Erythroblast (primary cell): Measurements from ENCODE around the gene SPG21.

ENCODE experiments used
- DNase-seq, 2 experiments: peaks; one replicate each; lab custom pipeline; 2025; lab: John Stamatoyannopoulos, UW
- GATA1 ChIP-seq: IDR thresholded peaks from 2 replicates; pipeline ENCODE4 v1.6.1; 2011; ENCODE audit warnings: low read depth, mild to moderate bottlenecking, control low read depth, low read length, moderate library complexity
- POLR2A ChIP-seq: IDR thresholded peaks from 2 replicates; pipeline ENCODE4 v1.6.1; 2011; ENCODE audit warnings: mild to moderate bottlenecking, low read length

SPG21 gene

DNA sequence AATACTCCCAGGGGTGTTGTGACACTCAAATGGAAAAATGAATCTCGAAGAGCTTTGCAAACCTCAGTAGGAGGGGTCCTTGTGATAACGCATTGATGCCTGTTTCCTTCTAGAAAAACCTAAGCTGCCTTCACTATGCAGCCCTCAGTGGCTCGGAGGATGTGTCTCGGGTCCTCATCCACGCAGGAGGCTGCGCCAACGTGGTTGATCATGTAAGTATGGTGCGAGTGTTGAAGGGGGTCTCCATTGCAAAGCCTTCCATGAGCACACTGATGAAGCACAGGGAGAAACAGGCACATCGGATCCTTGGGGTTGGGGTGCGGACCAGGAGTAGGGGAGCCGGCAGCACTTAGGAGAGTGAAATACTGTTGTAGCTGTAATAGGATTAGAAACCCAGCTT lies 55.7 kb downstream of the SPG21 start:
- TF ChIP-seq POLR2A (no peak), GATA1 (no peak)
- no peak for DNase-seq

DNA sequence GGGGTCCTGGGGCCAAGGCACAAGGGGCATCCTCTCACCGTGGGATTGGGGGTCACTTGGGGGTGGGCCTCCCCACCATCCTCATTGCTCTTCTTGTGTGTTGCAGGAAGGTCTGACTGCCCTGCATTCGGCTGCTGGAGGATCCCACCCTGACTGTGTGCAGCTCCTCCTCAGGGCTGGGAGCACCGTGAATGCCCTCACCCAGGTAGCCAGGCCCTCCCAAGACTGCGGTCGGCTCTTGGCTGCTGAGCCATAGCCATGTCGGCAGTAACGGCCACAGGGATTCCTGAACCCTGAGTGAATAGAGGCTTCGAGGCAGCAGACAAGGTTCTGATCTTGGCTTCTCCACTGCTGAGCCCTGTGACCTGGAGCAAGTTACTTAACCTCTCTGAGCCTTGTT lies 58.3 kb downstream of the SPG21 start:
- DNase-seq: no peak

DNA sequence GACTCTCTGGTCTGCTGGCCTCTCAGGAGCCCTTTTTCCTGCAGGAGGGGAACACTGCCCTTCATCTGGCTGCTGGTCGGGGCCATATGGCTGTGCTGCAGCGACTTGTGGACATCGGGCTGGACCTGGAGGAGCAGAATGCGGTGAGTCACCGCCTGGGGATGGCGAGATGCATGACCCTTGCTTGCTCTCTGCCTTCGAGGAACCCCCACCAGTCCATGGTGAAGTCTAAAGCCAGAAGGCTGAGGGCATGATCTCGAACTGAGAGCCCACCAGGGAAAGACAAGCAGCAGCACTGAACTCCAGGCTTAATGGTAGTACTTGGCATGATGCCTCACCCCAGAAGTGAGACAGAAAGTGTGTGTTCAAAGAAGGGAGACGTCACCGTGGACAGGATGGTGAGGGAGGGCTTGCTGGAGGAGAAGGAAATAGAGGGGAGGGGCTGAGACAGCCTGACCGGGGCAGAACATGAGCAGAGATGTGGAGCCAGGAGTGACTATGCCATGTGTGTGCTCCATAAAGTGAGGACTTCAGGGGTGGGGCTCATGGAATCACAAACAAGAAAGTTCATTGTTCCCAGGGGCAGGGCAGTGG lies 58.8 kb downstream of the SPG21 start:
- TF ChIP-seq POLR2A: no peak
- DNase-seq: no peak

More for the DNA sequence above, 58.3 kb downstream of the SPG21 start:
- no peak for TF ChIP-seq POLR2A

DNA sequence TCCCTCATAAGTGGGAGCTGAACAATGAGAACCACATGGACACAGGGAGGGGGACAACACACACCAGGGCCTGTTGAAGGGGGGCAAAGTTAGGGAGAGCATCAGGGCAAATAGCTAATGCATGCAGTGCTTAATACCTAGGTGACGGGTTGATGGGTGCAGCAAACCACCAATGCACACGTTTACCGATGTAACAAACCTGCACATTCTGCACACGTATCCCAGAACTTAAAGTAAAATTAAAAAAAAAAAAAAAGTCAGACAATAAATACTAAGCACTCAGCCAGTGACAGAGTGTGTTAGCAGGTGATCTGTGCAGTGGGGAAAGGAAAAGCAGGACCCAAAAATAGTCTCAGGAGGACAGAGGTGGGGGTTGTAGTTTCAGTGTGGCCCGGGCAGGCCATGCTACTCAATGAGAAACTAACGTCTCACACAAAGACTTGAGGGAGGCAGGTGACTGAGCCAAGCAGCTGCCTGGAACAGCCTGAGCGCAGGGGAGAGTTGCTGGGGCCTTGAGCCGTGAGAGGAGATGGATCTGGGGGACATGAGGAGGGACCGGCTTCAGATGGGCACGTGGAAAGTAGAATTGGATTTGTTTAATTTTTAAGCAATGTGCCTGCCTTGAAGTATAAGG lies 59.6 kb downstream of the SPG21 start:
- TF ChIP-seq GATA1: no peak
- TF ChIP-seq POLR2A: no peak
- no peak for DNase-seq

DNA sequence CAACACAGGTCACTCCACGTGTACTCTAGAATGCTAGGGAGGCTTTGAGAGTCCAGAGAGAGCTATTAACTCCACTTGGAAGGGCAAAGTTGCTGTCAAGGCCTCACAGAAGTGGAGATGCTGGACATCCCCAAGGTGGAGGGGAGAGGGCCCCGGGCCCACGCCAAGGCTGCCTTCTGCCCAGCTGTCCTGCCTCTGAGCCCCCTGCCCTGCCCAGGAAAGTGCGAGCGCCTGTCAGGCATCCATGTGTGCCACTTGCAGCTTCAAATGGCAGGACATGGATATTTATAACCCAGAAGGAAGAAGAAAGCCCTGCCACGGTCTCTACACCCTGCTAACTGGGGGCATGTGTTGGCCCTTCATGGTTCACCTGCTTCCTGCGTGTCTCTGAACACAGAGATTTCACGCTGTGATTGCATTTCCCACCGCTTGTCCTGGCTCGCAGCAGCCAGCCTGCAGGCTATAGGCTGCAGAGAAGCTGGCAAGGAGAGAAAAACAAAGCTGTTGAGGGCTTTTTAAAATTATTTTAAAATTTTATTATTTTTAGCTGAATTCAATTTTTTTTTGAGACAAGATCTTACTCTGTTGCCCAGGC lies 61.0 kb downstream of the SPG21 start:
- TF ChIP-seq GATA1 (no peak), POLR2A (no peak)
- no peak for DNase-seq

DNA sequence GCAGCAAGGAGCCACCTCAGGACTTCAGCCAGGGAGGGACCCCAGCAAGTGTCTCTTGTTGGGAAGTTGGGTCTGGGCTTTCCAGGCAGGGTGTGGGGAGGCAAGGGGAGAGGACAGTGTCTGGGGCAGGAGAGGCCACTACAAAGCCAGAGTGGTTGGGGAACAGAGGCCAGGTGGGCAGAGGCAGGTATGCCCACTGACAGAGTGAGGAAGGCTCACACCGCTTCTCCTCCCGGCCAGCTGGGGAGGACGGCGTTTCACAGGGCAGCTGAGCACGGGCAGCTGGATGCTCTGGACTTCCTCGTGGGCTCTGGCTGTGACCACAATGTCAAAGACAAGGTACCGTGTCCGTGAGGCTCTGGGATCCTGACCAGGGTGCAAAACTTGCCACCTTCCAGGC lies 63.1 kb downstream of the SPG21 start:
- no peak for DNase-seq
- TF ChIP-seq GATA1 (no peak), POLR2A (no peak)

DNA sequence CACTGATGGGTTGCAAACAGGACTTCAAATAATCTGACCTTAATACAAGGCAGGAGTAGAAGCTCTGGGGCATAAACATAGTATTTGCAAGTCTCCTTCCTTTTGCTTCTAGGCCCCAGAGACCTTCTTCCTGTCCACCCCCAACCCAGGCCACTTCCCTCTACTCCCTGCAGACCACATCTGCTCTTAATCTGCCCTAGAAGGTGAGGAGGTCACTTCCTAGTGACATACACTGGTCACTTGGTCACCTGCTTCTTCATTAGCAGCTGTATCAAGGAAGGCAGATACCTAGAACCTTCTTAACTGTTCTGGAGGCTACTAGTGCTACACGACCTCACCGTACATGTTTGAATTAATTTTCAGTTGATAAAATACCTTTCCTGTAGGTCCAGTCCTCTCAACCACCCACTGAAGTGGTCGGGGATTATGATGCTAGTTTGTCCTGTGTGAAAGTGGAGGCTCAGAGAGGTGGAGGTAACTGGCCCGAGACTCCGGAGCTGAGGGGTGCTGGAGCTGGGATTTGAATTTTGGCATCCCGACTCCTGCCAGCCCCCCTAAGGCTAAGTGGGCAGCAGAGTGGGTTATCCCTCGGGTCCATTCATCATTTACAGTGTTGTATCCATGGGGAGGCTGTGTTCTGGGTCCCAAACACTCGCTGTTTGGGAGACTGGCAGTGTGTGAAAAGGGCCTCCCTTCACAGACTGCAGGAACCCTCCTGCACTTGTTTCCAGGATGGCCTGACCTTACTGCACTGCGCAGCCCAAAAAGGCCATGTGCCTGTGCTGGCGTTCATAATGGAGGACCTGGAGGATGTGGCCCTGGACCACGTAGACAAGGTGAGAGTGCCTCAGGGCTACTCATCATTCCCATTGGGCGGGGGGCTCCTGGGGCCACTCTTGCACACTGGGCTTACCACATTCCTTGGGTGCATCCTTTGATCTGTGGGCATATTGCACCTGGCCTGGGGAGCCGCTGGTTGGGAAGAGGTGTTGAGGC lies 64.1 kb downstream of the SPG21 start:
- TF ChIP-seq GATA1 (no peak), POLR2A (no peak)
- DNase-seq: no peak

DNA sequence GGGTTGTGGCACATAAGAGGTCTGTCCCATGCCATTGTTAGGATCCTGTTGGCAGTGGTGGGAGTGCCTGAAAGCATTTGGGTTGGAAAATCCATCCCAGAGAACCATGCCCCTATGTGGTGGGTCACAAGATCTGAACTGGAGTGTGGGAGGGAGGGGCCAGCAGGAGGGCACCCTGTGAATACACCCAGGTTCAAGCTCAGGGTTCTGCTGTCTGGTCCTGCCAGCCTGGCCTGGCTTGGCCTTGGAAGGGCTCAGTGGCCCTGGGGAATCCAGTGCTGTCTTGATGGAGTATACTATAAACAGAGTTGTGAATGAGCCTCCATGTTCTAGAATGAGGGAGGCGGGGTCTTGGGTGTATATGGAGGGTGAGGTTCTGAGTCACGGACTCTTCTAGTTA lies 66.2 kb downstream of the SPG21 start:
- DNase-seq: no peak
- no peak for TF ChIP-seq POLR2A
- TF ChIP-seq GATA1: no peak

DNA sequence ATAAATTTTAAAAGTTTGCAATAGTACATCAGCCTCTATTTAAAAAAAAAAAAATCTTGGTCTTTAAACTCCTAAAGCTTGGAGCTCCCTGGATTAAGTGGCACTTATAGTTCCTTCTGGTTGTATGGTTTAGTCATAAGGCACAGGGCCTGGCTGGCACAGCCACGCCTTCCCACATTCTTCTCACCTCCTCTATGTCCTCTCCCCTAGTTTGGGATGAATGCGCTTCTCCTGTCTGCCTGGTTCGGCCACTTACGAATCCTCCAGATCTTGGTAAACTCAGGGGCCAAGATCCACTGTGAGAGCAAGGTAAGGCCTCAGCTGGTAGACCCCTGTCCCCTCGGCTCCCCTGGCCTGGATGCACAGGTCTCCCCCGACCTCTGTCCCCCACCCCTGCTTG lies 68.0 kb downstream of the SPG21 start:
- TF ChIP-seq POLR2A (no peak), GATA1 (no peak)
- no peak for DNase-seq

DNA sequence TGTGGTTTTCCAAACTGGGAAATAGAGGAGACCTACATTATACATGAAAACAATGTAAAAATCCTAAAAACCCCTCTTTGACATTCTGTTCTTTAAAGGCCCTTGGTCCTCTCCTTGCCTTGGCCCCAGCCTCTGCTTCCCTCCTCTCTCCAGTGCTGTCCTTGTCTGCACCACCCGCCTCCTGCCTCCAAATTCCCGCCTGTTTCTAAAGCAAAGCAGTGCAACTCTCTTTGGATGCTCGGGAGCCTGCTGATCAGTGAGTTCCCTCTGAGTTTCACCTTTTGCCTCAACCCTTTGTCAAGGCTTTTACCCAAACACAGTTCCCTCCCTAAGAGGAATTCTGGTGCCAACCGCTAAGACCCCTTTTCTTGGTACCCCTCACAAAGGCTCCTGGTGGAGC lies 70.0 kb downstream of the SPG21 start:
- no peak for TF ChIP-seq POLR2A
- TF ChIP-seq GATA1: no peak
- no peak for DNase-seq

DNA sequence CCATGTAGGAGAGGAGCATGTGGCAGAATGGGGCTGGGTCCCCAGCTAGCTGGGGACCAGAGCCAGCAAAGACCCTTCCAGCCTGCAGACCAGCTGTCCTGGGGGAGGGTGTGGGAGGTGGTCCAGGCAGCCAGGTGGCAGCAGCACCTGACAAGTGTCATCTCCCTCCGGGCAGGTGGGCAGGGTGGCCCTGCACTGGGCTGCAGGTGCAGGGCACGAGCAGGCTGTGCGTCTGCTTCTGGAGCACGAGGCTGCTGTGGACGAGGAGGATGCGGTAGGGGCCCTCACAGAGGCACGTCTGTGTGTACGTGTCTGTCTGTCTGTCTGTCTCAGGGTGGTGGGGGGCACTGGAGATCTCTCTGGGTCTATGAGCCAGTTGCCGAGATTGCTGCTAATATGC lies 72.5 kb downstream of the SPG21 start:
- DNase-seq: no peak
- TF ChIP-seq POLR2A (no peak), GATA1 (no peak)

DNA sequence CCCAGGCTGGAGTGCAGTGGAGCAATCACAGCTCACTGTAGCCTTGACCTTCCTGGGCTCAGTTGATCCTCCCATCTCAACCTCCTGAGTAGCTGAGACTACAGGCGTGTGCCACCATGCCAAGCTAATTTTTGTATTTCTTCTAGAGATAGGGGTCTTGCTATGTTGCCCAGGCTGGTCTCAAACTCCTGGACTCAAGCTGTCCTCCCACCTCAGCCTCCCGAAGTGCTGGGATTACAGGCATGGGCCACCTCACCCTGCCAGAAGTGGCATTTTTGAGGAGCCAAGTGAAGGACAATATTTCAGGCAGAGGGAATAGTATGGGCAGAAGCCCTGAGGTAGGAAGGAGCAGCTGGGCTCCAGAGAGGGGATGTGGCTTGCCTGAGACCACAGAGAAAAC lies 73.3 kb downstream of the SPG21 start:
- TF ChIP-seq POLR2A (no peak), GATA1 (no peak)

DNA sequence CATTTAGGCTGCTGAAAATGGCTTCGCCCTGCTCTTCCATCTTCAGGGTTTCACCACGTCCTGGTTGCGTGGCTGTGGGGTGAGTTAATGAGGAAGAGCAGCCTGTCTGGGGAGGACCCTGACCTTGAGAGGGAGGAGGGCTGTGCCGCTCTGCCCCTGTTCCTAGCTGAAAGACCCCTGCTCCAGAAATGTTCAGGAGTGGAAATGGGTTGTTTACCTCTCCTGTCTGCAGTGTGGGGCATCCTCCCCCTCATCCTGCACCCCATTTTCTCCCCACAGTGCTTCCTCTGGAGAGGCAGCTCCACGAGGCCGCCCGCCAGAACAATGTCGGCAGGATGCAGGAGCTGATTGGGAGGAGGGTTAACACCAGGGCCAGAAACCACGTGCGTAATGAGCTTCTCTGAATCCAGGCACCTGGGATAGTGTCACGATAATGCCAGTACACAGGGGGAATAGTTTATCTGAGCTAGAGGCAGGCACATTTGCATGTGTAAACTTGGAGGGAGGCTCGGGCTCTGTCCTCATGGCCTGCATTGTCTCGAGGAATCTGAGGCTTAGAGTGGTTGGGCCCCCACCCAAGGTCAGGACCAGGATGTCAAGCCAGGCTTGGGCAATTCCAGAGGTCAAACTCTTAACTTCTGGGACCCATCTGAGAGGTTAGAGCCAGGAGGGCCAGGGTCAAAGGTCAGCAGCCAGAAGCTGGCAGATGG lies 74.0 kb downstream of the SPG21 start:
- no peak for TF ChIP-seq POLR2A
- TF ChIP-seq GATA1: no peak
- DNase-seq: no peak

More for the DNA sequence above, 73.3 kb downstream of the SPG21 start:
- DNase-seq: no peak
